H1 (cell line): ENCODE results near the gene FOXF1. TPM values are rescaled to one million over a fixed set of nuclear protein-coding genes. Genes with fewer than 3 reads are reported as not detected.

ENCODE experiments used
- CTCF ChIA-PET: fragments of 300-600 bp; sonication (Branson Sonifier 250); formaldehyde crosslinking; loops from one replicate; lab custom pipeline; 2021; ENCODE audit not compliant: partially characterized antibody; lab: Charles Lee
- POLR2A ChIA-PET: fragments of 300-600 bp; sonication (Branson Sonifier 250); formaldehyde crosslinking; loops from one replicate; lab custom pipeline; 2021; ENCODE audit warnings: inconsistent platforms; ENCODE audit not compliant: partially characterized antibody; lab: Charles Lee
- DNase-seq, 2 experiments: peaks; one replicate each; pipeline versions ENCODE4 v3.0.0 to v3.0.0-alpha.2; 2010 to 2022; ENCODE audit warnings: low spot score in 2 of 2, low read depth in 1 of 2, mixed read lengths in 1 of 2
- FAIRE-seq: peaks from 2 replicates; lab custom pipeline; 2011; peaks lifted over from hg19 to GRCh38; lab: Jason Lieb, UNC
- H2AFZ ChIP-seq: 2 replicates; pipeline ENCODE4 v1.8.1; 2012; ENCODE audit warnings: low read length, inconsistent platforms
- H2AK5ac ChIP-seq: 2 replicates; pipeline ENCODE4 v1.6.1; 2013; ENCODE audit warnings: low read depth, low read length
- H2BK120ac ChIP-seq: replicated peaks from 2 replicates; pipeline ENCODE3; 2013; ENCODE audit warnings: low read depth, low read length, inconsistent platforms
- H2BK12ac ChIP-seq: 2 replicates; pipeline ENCODE4 v1.6.1; 2013; ENCODE audit warnings: low read depth, low read length
- H2BK15ac ChIP-seq: 2 replicates; pipeline ENCODE4 v1.6.1; 2013; ENCODE audit warnings: low read length
- H2BK20ac ChIP-seq: 2 replicates; pipeline ENCODE4 v1.6.1; 2013; ENCODE audit warnings: low read length
- H2BK5ac ChIP-seq: 2 replicates; pipeline ENCODE4 v1.6.1; 2013; ENCODE audit warnings: low read depth, low read length
- H3K14ac ChIP-seq: 2 replicates; pipeline ENCODE4 v1.6.1; 2013; ENCODE audit warnings: inconsistent platforms; ENCODE audit not compliant: insufficient read length
- H3K18ac ChIP-seq: 2 replicates; pipeline ENCODE4 v1.6.1; 2013; ENCODE audit warnings: low read length; ENCODE audit errors: extremely low read depth
- H3K23ac ChIP-seq: 2 replicates; pipeline ENCODE4 v1.6.1; 2013; ENCODE audit warnings: inconsistent platforms; ENCODE audit not compliant: insufficient read length
- H3K23me2 ChIP-seq: 2 replicates; pipeline ENCODE4 v1.6.1; 2013; ENCODE audit warnings: low read depth, low read length
- H3K27ac ChIP-seq: 2 replicates; pipeline ENCODE4 v1.6.1; 2011; ENCODE audit warnings: low read depth, low read length, inconsistent platforms
- H3K27me3 ChIP-seq, 4 experiments: replicated peaks in 1 of 4; 1 replicate in 1 of 4; 2 replicates in 3 of 4; pipeline versions ENCODE4 v1.6.1 to v1.8.1; 2011 to 2013; ENCODE audit warnings: low read length in 3 of 4, mild to moderate bottlenecking in 3 of 4, inconsistent platforms in 2 of 4, mixed read lengths in 2 of 4, moderate library complexity in 1 of 4; ENCODE audit not compliant: control insufficient read depth in 3 of 4, insufficient read depth in 3 of 4; ENCODE audit errors: extremely low read depth in 1 of 4
- H3K36me3 ChIP-seq, 4 experiments: 2 replicates each; pipeline versions ENCODE4 v1.6.1 to v1.8.1; 2011 to 2013; ENCODE audit warnings: mild to moderate bottlenecking in 4 of 4, low read length in 3 of 4, moderate library complexity in 2 of 4, control low read depth in 1 of 4, inconsistent platforms in 1 of 4; ENCODE audit not compliant: insufficient read depth in 4 of 4, control insufficient read depth in 2 of 4
- H3K4ac ChIP-seq: replicated peaks from 2 replicates; pipeline ENCODE3; 2013; ENCODE audit warnings: low read length, low read depth, mixed read lengths, inconsistent platforms; ENCODE audit not compliant: insufficient read length
- H3K4me1 ChIP-seq, 4 experiments: replicated peaks in 1 of 4; 1 replicate in 1 of 4; 2 replicates in 3 of 4; pipeline versions ENCODE4 v1.6.1 to v1.8.1; 2011 to 2013; ENCODE audit warnings: low read length in 3 of 4, inconsistent platforms in 2 of 4, mixed read lengths in 1 of 4; ENCODE audit not compliant: insufficient read depth in 4 of 4, control insufficient read depth in 3 of 4
- H3K4me2 ChIP-seq, 2 experiments: 2 replicates each; pipeline versions ENCODE4 v1.6.1 to v1.8.1; 2011 to 2013; ENCODE audit warnings: low read depth in 2 of 2, low read length in 2 of 2, control low read depth in 1 of 2, inconsistent platforms in 1 of 2, mild to moderate bottlenecking in 1 of 2; ENCODE audit not compliant: insufficient read depth in 1 of 2
- H3K4me3 ChIP-seq, 4 experiments: fragments of 200-600, 300-600 bp in 1 of 4; sonication (generic), shearing (Covaris generic), sonication (Bioruptor Twin) in 1 of 4; 2 replicates each; pipeline versions ENCODE4 v1.5.1 to v1.8.1; 2011 to 2016; ENCODE audit warnings: low read length in 4 of 4, low read depth in 3 of 4, control low read depth in 2 of 4, inconsistent platforms in 2 of 4, mild to moderate bottlenecking in 2 of 4, mixed read lengths in 1 of 4, moderate library complexity in 1 of 4; ENCODE audit not compliant: insufficient read depth in 2 of 4; ENCODE audit errors: extremely low read depth in 1 of 4
- H3K56ac ChIP-seq: replicated peaks from 2 replicates; pipeline ENCODE3; 2013; ENCODE audit warnings: low read depth, mild to moderate bottlenecking, mixed read lengths, low read length, inconsistent platforms; ENCODE audit not compliant: insufficient read length
- H3K79me1 ChIP-seq: 2 replicates; pipeline ENCODE4 v1.6.1; 2013; ENCODE audit warnings: low read depth, low read length, control low read depth
- H3K79me2 ChIP-seq, 2 experiments: 2 replicates each; pipeline versions ENCODE4 v1.6.1 to v1.8.1; 2012 to 2013; ENCODE audit warnings: low read length in 2 of 2, mild to moderate bottlenecking in 2 of 2, inconsistent platforms in 1 of 2; ENCODE audit not compliant: insufficient read depth in 2 of 2, control insufficient read depth in 1 of 2
- H3K9ac ChIP-seq, 4 experiments: replicated peaks in 1 of 4; 1 replicate in 1 of 4; 2 replicates in 3 of 4; pipeline versions ENCODE4 v1.6.1 to v1.8.1; 2011 to 2013; ENCODE audit warnings: low read depth in 3 of 4, low read length in 3 of 4, control low read depth in 2 of 4, mild to moderate bottlenecking in 2 of 4, moderate library complexity in 2 of 4, inconsistent platforms in 1 of 4; ENCODE audit errors: extremely low read depth in 1 of 4
- H3K9me3 ChIP-seq, 2 experiments: 2 replicates each; pipeline versions ENCODE4 v1.6.1 to v1.8.1; 2012 to 2013; ENCODE audit warnings: mild to moderate bottlenecking in 2 of 2, moderate library complexity in 2 of 2, control low read depth in 1 of 2, inconsistent platforms in 1 of 2, low read depth in 1 of 2, low read length in 1 of 2, mixed read lengths in 1 of 2; ENCODE audit not compliant: insufficient read depth in 2 of 2
- H4K20me1 ChIP-seq, 2 experiments: replicated peaks in 1 of 2; 2 replicates each; pipeline versions ENCODE3 to v1.8.1; 2011 to 2013; ENCODE audit warnings: inconsistent platforms in 2 of 2, low read length in 2 of 2, mild to moderate bottlenecking in 1 of 2; ENCODE audit not compliant: insufficient read depth in 2 of 2, control insufficient read depth in 1 of 2
- H4K5ac ChIP-seq: 2 replicates; pipeline ENCODE4 v1.6.1; 2013; ENCODE audit warnings: low read length, low read depth, mixed read lengths, inconsistent platforms; ENCODE audit not compliant: insufficient read length
- H4K8ac ChIP-seq: 2 replicates; pipeline ENCODE4 v1.8.0; 2013; ENCODE audit warnings: mild to moderate bottlenecking, moderate library complexity, low read length, inconsistent platforms; ENCODE audit not compliant: insufficient read depth; ENCODE audit errors: extremely low read depth
- H4K91ac ChIP-seq: replicated peaks from 2 replicates; pipeline ENCODE3; 2013; ENCODE audit warnings: low read length, mixed read lengths, inconsistent platforms; ENCODE audit not compliant: insufficient read length
- SIX5 ChIP-seq: IDR thresholded peaks from 2 replicates; pipeline ENCODE4 v1.6.1; 2011; ENCODE audit warnings: mild to moderate bottlenecking, low read depth, low read length
- SP2 ChIP-seq: IDR thresholded peaks from 2 replicates; pipeline ENCODE4 v1.6.1; 2012; ENCODE audit warnings: mild to moderate bottlenecking, low read length, inconsistent platforms
- WGBS, 2 experiments: shearing (Covaris generic) in 1 of 2; methylation state at CpG; one replicate each; pipeline versions ENCODE4 v1.1.6 to v1.1.7; 2013 to 2015; ENCODE audit warnings: low lambda C conversion rate in 2 of 2, mixed read lengths in 2 of 2, inconsistent platforms in 1 of 2, low coverage in 1 of 2, missing lambda C conversion rate in 1 of 2; ENCODE audit not compliant: insufficient replicate concordance in 2 of 2, insufficient coverage in 1 of 2, insufficient read length in 1 of 2; ENCODE audit errors: extremely low coverage in 1 of 2, missing lambda C conversion rate in 1 of 2; 5-methylcytosine and 5-hydroxymethylcytosine counted together
- polyA plus RNA-seq, 7 experiments: library from polyadenylated mRNA; depleted of rRNA in 3 of 7; stranded (reverse) in 5 of 7; unstranded in 2 of 7; fragments of >200 nt in 5 of 7; fragments of 200-250 nt in 2 of 7; gene quantifications; 1 replicate in 5 of 7; 2 replicates in 1 of 7; 4 replicates in 1 of 7; pipeline versions ENCODE4 v1.2.1 to v1.2.3, GENCODE V29; 2011 to 2013; ENCODE audit warnings: missing spikeins in 2 of 7, mixed read lengths in 2 of 7
- total RNA-seq: library from RNA; stranded (reverse); fragmentation: NEBNext Ultra II Directional; extraction: Animal tissue kit (Norgen Biotek cat#: 25700); gene quantifications from 2 replicates; pipeline ENCODE4 v1.2.1, GENCODE V29; 2021

FOXF1 gene
- total and polyA plus RNA-seq, 2 of the 8 experiments (the other 6 are each of a cell fraction or from before 2014, with no cell fraction given): 0.02 TPM; not detected in 1

DNA sequence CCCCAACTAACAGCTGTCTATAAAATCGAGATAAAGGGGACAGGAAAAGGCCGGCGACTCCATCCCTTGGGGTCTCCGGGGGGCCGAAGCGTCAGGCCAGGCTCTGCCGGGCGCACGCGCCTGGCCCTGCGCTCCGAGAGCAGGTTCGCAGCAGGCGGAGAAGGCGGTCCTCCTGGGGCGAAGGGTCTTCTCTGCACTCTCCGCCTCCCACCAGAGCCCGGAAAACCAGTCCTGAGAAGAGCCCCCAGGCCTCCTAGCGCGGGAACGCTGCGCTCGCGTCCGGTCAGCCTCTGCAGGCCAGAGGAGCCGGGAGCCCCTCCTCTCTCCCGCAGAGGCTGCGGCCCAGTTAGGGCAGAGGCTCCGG, 5.1 kb downstream of the FOXF1 start:
- Histone ChIP-seq H2BK5ac (no peak overlapping the region), H3K36me3 (peaks cover 0 to 7% (median 0%) of the 10 kb centered on the region in 4 experiments; a peak in 1 of 8 replicates), H2BK15ac (no peak overlapping the region), H2AK5ac (no peak overlapping the region), H2BK120ac (no peak overlapping the region), H3K4me2 (peak overlapping the region; percentile 37 to 60), H4K5ac (no peak overlapping the region), H4K20me1 (peaks cover 9 to 23% of the 10 kb centered on the region in 2 experiments), H3K9ac (no peak overlapping the region), H2BK12ac (no peak overlapping the region), H2AFZ (no peak overlapping the region), H3K27ac (no peak overlapping the region), H3K18ac (no peak overlapping the region), H4K8ac (no peak overlapping the region), H4K91ac (no peak overlapping the region), H3K9me3 (no peaks in the 10 kb centered on the region; a peak in 1 of 4 replicates), H3K27me3 (peaks cover 79 to 95% (median 88%) of the 10 kb centered on the region in 4 experiments), H3K23ac (no peak overlapping the region), H3K56ac (no peak overlapping the region), H3K4me1 (peaks cover 3 to 32% (median 18%) of the 10 kb centered on the region in 4 experiments; a peak in 6 of 7 replicates), H3K23me2 (peaks cover 2% of the 10 kb centered on the region; the same call in 1 of the 2 replicates), H3K4ac (no peak overlapping the region), H3K79me1 (no peaks in the 10 kb centered on the region), H3K4me3 (peak overlapping the region in 3 of 4 experiments; percentile 9 to 44 (median 14); a peak in 5 of 8 replicates), H3K79me2 (no peaks in the 10 kb centered on the region), H3K14ac (no peak overlapping the region), H2BK20ac (no peak overlapping the region)
- CTCF ChIA-PET: no interaction called here
- peak in 1 of 2 experiments; percentile 75 for DNase-seq
- POLR2A ChIA-PET: no interaction called here
- WGBS, 2 experiments: 12% methylated on average over 12 of the region's 29 CpGs; no CpG with 5 or more reads in 1 of the 2 experiments
- FAIRE-seq: no peak
- TF ChIP-seq SIX5 (no peak), SP2 (no peak)
